NB4 (cell line): ENCODE data around the gene DPH3.

Source experiments
- MYC ChIP-seq: IDR thresholded peaks from 2 replicates; pipeline ENCODE4 v1.6.1; 2011; ENCODE audit warnings: low read depth, low read length
- POLR2A ChIP-seq: IDR thresholded peaks from 2 replicates; pipeline ENCODE4 v1.6.1; 2011; ENCODE audit warnings: mild to moderate bottlenecking; ENCODE audit not compliant: insufficient read length; ENCODE audit errors: extremely low read depth
- TF ChIP-seq, protein P1 (sequence below): IDR thresholded peaks from one replicate; pipeline ENCODE4 v1.5.1; 2012; ENCODE audit warnings: low read depth, low read length
- TF ChIP-seq, protein P2 (sequence below): IDR thresholded peaks from 2 replicates; pipeline ENCODE4 v1.6.1; 2011; ENCODE audit warnings: low read depth, low read length

DNA sequence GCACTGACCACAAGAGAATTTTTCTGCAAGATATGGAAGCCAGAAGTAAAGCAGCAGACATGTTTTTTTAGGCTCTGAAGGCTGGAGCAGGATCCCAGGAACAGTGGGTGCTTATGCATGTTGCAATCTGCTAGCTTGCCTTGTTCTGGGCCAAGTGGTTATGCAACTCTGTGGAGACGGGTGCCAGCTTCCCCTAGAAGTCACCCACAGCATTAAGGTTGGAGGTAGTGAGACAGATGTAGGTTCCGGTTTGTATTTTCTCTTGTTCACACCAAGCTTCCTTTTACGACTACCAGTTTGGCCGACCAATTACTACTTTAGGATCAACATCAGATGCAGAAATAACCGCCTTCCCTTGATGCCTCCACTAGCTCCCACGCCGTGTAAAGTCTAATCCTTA, 11.1 kb downstream of the DPH3 start:
- TF ChIP-seq, protein P1, sequence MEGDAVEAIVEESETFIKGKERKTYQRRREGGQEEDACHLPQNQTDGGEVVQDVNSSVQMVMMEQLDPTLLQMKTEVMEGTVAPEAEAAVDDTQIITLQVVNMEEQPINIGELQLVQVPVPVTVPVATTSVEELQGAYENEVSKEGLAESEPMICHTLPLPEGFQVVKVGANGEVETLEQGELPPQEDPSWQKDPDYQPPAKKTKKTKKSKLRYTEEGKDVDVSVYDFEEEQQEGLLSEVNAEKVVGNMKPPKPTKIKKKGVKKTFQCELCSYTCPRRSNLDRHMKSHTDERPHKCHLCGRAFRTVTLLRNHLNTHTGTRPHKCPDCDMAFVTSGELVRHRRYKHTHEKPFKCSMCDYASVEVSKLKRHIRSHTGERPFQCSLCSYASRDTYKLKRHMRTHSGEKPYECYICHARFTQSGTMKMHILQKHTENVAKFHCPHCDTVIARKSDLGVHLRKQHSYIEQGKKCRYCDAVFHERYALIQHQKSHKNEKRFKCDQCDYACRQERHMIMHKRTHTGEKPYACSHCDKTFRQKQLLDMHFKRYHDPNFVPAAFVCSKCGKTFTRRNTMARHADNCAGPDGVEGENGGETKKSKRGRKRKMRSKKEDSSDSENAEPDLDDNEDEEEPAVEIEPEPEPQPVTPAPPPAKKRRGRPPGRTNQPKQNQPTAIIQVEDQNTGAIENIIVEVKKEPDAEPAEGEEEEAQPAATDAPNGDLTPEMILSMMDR, result no peak
- TF ChIP-seq POLR2A, result no peak
- peak; percentile 47 for TF ChIP-seq MYC
- TF ChIP-seq, protein P2, sequence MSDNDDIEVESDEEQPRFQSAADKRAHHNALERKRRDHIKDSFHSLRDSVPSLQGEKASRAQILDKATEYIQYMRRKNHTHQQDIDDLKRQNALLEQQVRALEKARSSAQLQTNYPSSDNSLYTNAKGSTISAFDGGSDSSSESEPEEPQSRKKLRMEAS, result peak; percentile 61
